NT2/D1 (cell line): Measurements from ENCODE around the gene DHRS12.

Source experiments
- DNase-seq: peaks from one replicate; pipeline ENCODE4 v3.0.0-alpha.2; 2011; ENCODE audit warnings: low read depth, low spot score
- H3K27me3 ChIP-seq: 2 replicates; pipeline ENCODE4 v1.6.0; 2011; ENCODE audit warnings: mild to moderate bottlenecking; ENCODE audit not compliant: insufficient read length, insufficient read depth
- H3K36me3 ChIP-seq: 2 replicates; pipeline ENCODE4 v1.6.1; 2011; ENCODE audit warnings: mild to moderate bottlenecking, low read length, mixed read lengths; ENCODE audit not compliant: insufficient read depth, insufficient read length
- H3K4me1 ChIP-seq: 2 replicates; pipeline ENCODE4 v1.5.1; 2011; ENCODE audit not compliant: insufficient read depth, insufficient read length
- H3K4me3 ChIP-seq: 2 replicates; pipeline ENCODE4 v1.5.1; 2011; ENCODE audit warnings: low read depth; ENCODE audit not compliant: insufficient read length
- H3K9ac ChIP-seq: 2 replicates; pipeline ENCODE4 v1.6.0; 2011; ENCODE audit warnings: low read depth; ENCODE audit not compliant: insufficient read length
- H3K9me3 ChIP-seq: 2 replicates; pipeline ENCODE4 v1.5.1; 2011; ENCODE audit warnings: mild to moderate bottlenecking, low read length; ENCODE audit not compliant: insufficient read depth
- SUZ12 ChIP-seq: IDR thresholded peaks from 2 replicates; pipeline ENCODE4 v1.6.1; 2011; ENCODE audit not compliant: insufficient read length, insufficient read depth; ENCODE audit errors: extremely low read depth
- YY1 ChIP-seq: IDR thresholded peaks from 2 replicates; pipeline ENCODE4 v1.6.1; 2011; ENCODE audit not compliant: insufficient read length, insufficient read depth
- ZNF274 ChIP-seq: IDR thresholded peaks from 2 replicates; pipeline ENCODE4 v1.6.1; 2011; ENCODE audit warnings: mild to moderate bottlenecking, low read depth, low read length

The DHRS12 gene, protein sequence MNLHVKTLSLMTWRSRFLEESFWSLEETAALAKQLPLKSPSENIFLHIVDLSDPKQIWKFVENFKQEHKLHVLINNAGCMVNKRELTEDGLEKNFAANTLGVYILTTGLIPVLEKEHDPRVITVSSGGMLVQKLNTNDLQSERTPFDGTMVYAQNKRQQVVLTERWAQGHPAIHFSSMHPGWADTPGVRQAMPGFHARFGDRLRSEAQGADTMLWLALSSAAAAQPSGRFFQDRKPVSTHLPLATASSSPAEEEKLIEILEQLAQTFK

GRCh38 chr13:51803422-51804294, at the start of gene DHRS12:
TSS of gene DHRS12 (minus strand) at chr13:51804163. CDS start at chr13:51799659, 4,504 bp downstream.
- Histone ChIP-seq H3K4me1 (no peaks in the 10 kb centered on the region), H3K9me3 (no peaks in the 10 kb centered on the region), H3K9ac (peak within 1 kb of the TSS; percentile 76), H3K36me3 (no peaks in the 10 kb centered on the region), H3K27me3 (no peaks in the 10 kb centered on the region), H3K4me3 (peak within 1 kb of the TSS; percentile 53)
- TF ChIP-seq SUZ12 = no peak
- TF ChIP-seq YY1 = no peak
- no peak for TF ChIP-seq ZNF274
- DNase-seq = peak; percentile 33

DNA sequence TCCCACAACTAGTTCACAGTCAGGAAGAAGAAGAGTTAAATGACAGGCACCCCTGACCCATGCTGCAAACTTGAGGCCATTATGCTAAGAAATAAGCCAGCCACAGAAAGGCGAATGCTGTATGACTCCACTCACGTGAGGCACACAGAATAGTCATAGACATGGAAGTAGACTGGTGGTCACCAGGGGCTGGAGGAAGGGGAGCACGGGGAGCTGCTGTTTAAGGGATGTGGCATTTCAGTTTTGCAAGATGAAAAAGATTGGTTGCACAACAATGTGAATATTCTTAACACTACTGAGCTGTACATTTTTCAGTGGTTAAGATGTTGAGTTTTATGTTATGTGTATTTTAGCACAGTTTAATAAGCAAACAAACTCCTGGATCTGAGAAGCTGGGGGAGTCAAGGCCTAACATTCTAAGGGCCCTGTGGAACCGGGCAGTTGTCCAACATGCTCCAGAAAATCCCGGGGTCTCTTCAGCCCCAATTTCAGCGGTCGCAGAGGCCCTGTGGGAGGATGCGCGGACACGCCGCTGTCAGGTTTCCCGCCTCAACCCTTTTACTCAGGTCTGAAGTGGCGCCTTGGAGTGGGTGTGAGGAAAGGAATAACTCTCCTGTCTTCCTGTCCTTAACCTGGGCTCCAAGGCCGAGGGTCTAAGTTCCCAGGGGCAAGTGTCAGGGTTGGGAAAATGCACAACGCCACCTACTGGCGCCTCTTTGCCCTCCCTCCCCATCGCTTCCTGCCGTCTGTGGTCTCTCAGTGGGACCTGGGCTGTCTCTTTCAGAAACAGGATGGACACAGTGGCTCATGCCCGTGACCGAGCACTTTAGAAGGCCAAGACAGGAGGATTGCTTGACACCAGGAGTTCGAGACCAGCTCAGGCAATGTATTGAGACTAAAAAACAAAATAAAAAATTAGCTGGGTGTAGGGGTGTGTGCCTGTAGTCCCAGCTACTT, 45.5 kb upstream of the DHRS12 start:
- H3K9me3 ChIP-seq = no peaks in the 10 kb centered on the region
- H3K4me3 ChIP-seq = no peak overlapping the region
- peak; percentile 48 for DNase-seq
- H3K27me3 ChIP-seq = no peaks in the 10 kb centered on the region
- no peaks in the 10 kb centered on the region for H3K36me3 ChIP-seq
- no peaks in the 10 kb centered on the region for H3K4me1 ChIP-seq
- no peak overlapping the region for H3K9ac ChIP-seq
- TF ChIP-seq SUZ12 (no peak), YY1 (no peak), ZNF274 (no peak)

DNA sequence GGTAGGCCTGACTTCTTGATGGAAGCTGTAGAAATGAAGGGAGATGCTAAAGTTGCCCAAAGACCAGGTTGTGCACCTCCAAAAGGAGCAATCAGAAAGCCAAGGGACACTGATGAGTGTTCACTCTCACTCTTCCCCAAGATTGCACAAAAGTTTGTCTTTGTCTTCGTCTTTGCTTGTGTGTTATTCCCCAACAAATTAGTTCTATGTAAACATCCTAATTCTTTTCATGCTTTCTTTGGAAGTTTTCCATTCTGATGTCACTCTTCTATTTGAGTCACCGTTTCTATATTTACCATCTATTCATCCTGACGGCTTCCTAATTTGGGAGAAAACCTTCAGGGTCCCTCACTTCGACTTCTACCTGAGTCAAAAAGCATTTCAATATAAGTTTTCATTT, 44.7 kb upstream of the DHRS12 start:
- DNase-seq = no peak
- Histone ChIP-seq H3K4me3 (no peak overlapping the region), H3K4me1 (no peaks in the 10 kb centered on the region), H3K9ac (no peak overlapping the region), H3K36me3 (no peaks in the 10 kb centered on the region), H3K27me3 (no peaks in the 10 kb centered on the region), H3K9me3 (no peaks in the 10 kb centered on the region)
- TF ChIP-seq ZNF274 (no peak), YY1 (no peak), SUZ12 (no peak)

- no peak for TF ChIP-seq ZNF274
- TF ChIP-seq YY1 = no peak
- TF ChIP-seq SUZ12 = no peak
- H3K9me3 ChIP-seq = no peaks in the 10 kb centered on the region
- no peaks in the 10 kb centered on the region for H3K27me3 ChIP-seq
- DNase-seq = no peak
- H3K4me1 ChIP-seq = no peaks in the 10 kb centered on the region
- no peak overlapping the region for H3K9ac ChIP-seq
- H3K4me3 ChIP-seq = no peak overlapping the region
- H3K36me3 ChIP-seq = no peaks in the 10 kb centered on the region
Measured at GRCh38 chr13:51846756-51847155, 42.8 kb upstream of the DHRS12 start.

DNA sequence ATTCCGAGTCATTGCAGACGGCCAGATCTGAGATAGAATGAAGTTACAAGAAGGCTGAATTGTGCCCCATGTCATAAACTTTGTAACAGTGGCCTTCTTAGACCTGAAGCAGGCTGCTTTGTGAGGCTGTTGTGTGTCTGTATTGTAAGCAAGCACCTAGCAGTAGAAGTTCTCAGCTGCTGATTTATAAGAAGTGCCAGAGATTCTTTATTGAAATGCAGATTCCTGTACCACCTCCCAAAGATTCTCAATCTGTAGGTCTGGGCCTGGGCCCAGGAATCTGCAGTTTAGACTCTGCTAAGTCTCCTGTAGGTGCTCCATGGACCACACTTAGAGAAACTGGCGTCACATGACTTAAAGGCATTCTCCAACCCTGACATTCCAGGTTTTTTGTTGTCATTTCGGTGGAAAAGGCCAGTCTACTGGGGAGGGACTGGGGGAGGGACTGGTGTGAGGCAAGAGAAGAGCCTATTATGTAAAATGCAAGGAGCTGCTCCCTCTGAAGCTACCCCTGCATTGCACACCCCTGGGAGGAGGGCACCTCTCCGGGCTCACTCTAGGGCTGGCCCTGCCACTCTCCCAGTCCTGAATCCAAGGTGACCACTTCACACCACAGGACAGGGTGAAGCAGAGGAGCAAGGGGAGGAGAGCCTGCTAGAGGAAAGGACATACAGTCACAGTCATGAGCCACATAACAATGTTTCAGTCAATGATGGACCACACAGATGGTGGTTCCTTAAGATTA, 41.8 kb upstream of the DHRS12 start:
- H3K9ac ChIP-seq = no peak overlapping the region
- no peaks in the 10 kb centered on the region for H3K4me1 ChIP-seq
- DNase-seq = no peak
- H3K36me3 ChIP-seq = no peaks in the 10 kb centered on the region
- H3K27me3 ChIP-seq = no peaks in the 10 kb centered on the region
- H3K4me3 ChIP-seq = no peak overlapping the region
- H3K9me3 ChIP-seq = no peaks in the 10 kb centered on the region
- TF ChIP-seq SUZ12 (no peak), ZNF274 (no peak), YY1 (no peak)

DNA sequence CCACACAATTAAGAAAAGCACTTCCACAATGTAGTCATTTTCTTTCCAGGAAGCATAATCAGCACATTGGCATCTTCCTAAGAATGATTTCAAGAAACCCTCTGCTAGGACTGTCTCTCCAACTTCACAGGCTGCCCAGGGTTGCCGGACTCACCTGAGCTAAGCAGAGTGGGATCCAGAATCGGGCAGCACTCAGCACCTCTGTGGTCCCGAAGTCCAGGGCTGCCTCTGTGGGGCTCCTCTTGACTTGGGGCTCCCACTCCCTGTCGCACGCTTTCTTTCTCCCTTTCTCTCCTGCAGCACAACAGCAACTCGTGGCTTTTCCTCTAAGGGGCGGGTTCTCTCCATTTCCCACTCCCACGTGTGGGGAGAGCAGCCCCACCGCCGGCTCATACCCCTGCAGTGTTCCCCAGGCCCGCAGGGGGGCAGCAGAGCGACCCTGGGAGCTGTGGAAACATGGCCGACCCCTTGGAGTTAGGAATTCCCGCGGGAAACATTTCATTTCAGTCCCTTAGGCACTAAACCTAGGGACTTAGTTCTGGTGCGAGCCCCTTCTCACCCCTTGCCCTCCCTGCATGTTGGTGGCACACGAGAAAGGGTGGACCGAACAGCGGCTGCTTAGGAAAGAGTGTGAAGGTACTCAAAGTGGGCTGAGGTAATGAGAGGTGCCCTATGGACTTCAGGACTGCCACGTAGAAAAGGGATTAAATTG, 41.1 kb upstream of the DHRS12 start, which contains the start of gene TMEM272:
TSS of gene TMEM272 (minus strand) at position 316 of the 712 bp plus-strand sequence. CDS start 6,647 bp downstream, outside the sequence.
- H3K4me1 ChIP-seq = no peaks in the 10 kb centered on the region
- H3K9ac ChIP-seq = no peak within 1 kb of the TSS
- TF ChIP-seq YY1 (peak; percentile 23), ZNF274 (no peak)
- peak; percentile 20 for DNase-seq
- H3K27me3 ChIP-seq = no peaks in the 10 kb centered on the region
- no peaks in the 10 kb centered on the region for H3K9me3 ChIP-seq
- H3K4me3 ChIP-seq = no peak within 1 kb of the TSS
- H3K36me3 ChIP-seq = no peaks in the 10 kb centered on the region
